B cell (primary cell): ENCODE results near the gene CCL22.

Experiments used
- CTCF ChIP-seq: fragments of 200-600 bp; IDR thresholded peaks from one replicate; pipeline ENCODE4 v1.8.0; 2022; ENCODE audit warnings: antibody characterized with exemption, mild to moderate bottlenecking
- EZH2 ChIP-seq: IDR thresholded peaks from 2 replicates; pipeline ENCODE4 v1.6.1; 2012; ENCODE audit warnings: borderline replicate concordance, low read depth, mild to moderate bottlenecking, moderate library complexity, low read length; ENCODE audit not compliant: insufficient read depth, poor library complexity, severe bottlenecking

GRCh38 chr16:57352636-57353047, 5.9 kb upstream of the CCL22 start:
- TF ChIP-seq CTCF, result no peak
- TF ChIP-seq EZH2, result no peak
